ENCODE measurements around the gene SASH1. TPM values are rescaled to one million over a fixed set of nuclear protein-coding genes. Genes with fewer than 3 reads are reported as not detected.

The SASH1 gene
- total RNA-seq, 1 experiment from 2014 or later: 12.3 TPM

- CTCF ChIA-PET: interaction anchor here (0.7 kb wide), 1 partner anchor 8 kb away, joined by 3 read pairs; no protein-coding TSS in a partner anchor
- TF ChIP-seq, protein P1, sequence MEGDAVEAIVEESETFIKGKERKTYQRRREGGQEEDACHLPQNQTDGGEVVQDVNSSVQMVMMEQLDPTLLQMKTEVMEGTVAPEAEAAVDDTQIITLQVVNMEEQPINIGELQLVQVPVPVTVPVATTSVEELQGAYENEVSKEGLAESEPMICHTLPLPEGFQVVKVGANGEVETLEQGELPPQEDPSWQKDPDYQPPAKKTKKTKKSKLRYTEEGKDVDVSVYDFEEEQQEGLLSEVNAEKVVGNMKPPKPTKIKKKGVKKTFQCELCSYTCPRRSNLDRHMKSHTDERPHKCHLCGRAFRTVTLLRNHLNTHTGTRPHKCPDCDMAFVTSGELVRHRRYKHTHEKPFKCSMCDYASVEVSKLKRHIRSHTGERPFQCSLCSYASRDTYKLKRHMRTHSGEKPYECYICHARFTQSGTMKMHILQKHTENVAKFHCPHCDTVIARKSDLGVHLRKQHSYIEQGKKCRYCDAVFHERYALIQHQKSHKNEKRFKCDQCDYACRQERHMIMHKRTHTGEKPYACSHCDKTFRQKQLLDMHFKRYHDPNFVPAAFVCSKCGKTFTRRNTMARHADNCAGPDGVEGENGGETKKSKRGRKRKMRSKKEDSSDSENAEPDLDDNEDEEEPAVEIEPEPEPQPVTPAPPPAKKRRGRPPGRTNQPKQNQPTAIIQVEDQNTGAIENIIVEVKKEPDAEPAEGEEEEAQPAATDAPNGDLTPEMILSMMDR (IDR thresholded peaks at IDR 0.05; ENCODE audit: unreplicated experiment): no peak
Observed at GRCh38 chr6:148459238-148459637, 116.6 kb downstream of the SASH1 start.

DNA sequence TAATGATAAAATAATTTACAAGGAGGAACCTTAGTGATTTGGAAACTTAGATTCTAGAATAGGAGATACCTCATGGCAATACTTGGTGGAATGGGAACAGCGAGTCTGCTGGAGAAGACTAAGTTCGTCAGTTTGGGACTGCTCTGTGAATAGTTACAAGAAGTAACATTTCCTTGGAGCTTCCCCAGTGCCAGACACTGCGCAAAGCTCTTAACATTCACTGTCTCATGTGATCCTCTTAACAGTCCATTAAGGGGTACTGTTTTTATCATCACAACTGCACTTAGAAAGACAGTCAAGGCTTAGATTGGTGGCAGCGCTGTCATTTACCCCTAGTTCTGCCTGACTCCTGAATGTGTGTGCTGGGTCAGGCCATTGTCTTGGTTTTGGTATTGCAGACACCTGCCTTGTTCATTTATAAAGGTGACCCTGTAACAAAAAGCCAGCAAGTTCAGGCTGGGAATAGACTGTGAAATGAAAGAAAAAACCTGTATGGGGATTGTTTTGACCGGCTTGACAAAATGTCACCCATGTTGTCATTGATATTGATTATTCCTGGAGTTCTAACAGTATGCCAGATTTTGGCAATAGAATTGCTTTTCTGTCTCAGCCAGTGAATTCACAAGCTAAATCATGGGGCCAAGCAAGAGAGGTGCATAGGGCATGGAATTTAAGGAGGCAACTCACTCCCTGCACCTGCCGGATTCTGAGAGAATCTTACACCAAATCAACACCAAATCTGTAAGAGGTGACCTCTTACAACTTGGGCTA lies 118.4 kb downstream of the SASH1 start:
- TF ChIP-seq, protein P1 (IDR thresholded peaks at IDR 0.05; ENCODE audit: unreplicated experiment): no peak
- Mint-ChIP-seq H3K4me1 (ENCODE audit: low read depth, unreplicated experiment) (peaks cover 13% of the 10 kb centered on the region), H3K9me3 (ENCODE audit: low read depth, unreplicated experiment) (no peaks in the 10 kb centered on the region), H3K27ac (ENCODE audit: unreplicated experiment) (no peak overlapping the region), H3K27me3 (ENCODE audit: unreplicated experiment) (no peaks in the 10 kb centered on the region), H3K4me3 (ENCODE audit: low read depth, unreplicated experiment) (no peak overlapping the region), H3K36me3 (ENCODE audit: insufficient read depth, unreplicated experiment) (no peaks in the 10 kb centered on the region)
- no peak for DNase-seq
- CTCF ChIA-PET: no interaction called here
- no TSS peak for BruUV-seq (replicated peaks)
- intact Hi-C loops (cut with micrococcal nuclease; ENCODE audit: unreplicated experiment): loop anchor here (5.0 to 10.0 kb wide), 2 partner anchors 119 to 956 kb away; partner anchors contain the start of genes SAMD5 and SASH1

More at GRCh38 chr6:148459238-148459637, 116.6 kb downstream of the SASH1 start:
- BruUV-seq (replicated peaks): no TSS peak
- Mint-ChIP-seq H3K4me3 (ENCODE audit: low read depth, unreplicated experiment) (no peak overlapping the region), H3K27me3 (ENCODE audit: unreplicated experiment) (no peaks in the 10 kb centered on the region), H3K9me3 (ENCODE audit: low read depth, unreplicated experiment) (no peaks in the 10 kb centered on the region), H3K27ac (ENCODE audit: unreplicated experiment) (no peak overlapping the region), H3K36me3 (ENCODE audit: insufficient read depth, unreplicated experiment) (no peaks in the 10 kb centered on the region), H3K4me1 (ENCODE audit: low read depth, unreplicated experiment) (no peaks in the 10 kb centered on the region)
- intact Hi-C loops (cut with micrococcal nuclease; ENCODE audit: unreplicated experiment): no loop called here
- DNase-seq: no peak

GRCh38 chr6:148461986-148462577 lies 119.4 kb downstream of the SASH1 start:
- no peaks in the 10 kb centered on the region for H3K9me3 Mint-ChIP-seq (ENCODE audit: low read depth, unreplicated experiment)
- CTCF ChIA-PET: no interaction called here
- H3K36me3 Mint-ChIP-seq (ENCODE audit: insufficient read depth, unreplicated experiment): no peaks in the 10 kb centered on the region
- no TSS peak for BruUV-seq (replicated peaks)
- H3K4me3 Mint-ChIP-seq (ENCODE audit: low read depth, unreplicated experiment): no peak overlapping the region
- H3K4me1 Mint-ChIP-seq (ENCODE audit: low read depth, unreplicated experiment): peaks cover 23% of the 10 kb centered on the region
- TF ChIP-seq, protein P1 (IDR thresholded peaks at IDR 0.05; ENCODE audit: unreplicated experiment): no peak
- DNase-seq: no peak
- no peaks in the 10 kb centered on the region for H3K27me3 Mint-ChIP-seq (ENCODE audit: unreplicated experiment)
- no peak overlapping the region for H3K27ac Mint-ChIP-seq (ENCODE audit: unreplicated experiment)
- intact Hi-C loops (cut with micrococcal nuclease; ENCODE audit: unreplicated experiment): loop anchor here (5.0 to 10.0 kb wide), 2 partner anchors 120 to 957 kb away; partner anchors contain the start of genes SAMD5 and SASH1

DNA sequence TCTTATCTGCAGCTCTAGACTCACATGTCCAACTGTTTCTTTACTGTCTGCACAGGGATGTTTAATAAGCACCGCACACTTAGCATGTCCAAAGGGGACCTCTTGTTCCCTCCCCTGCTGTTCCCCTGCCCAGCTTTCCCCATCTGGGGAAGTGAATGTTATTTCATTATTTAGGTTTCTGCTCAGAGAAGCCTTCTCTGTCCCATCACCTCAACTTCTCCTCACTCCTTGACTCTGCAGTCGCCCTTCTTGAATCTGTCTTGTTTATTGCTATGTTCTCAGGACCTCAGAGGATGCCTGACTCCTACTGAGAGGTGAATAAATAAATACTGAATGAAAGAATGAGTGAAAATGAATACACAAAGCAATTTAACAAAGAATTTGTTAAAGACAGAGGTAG lies 121.0 kb downstream of the SASH1 start:
- DNase-seq: no peak
- Mint-ChIP-seq H3K27ac (ENCODE audit: unreplicated experiment) (no peak overlapping the region), H3K4me3 (ENCODE audit: low read depth, unreplicated experiment) (no peak overlapping the region), H3K4me1 (ENCODE audit: low read depth, unreplicated experiment) (peaks cover 24% of the 10 kb centered on the region), H3K27me3 (ENCODE audit: unreplicated experiment) (no peaks in the 10 kb centered on the region), H3K9me3 (ENCODE audit: low read depth, unreplicated experiment) (no peaks in the 10 kb centered on the region), H3K36me3 (ENCODE audit: insufficient read depth, unreplicated experiment) (no peaks in the 10 kb centered on the region)
- TF ChIP-seq, protein P1 (IDR thresholded peaks at IDR 0.05; ENCODE audit: unreplicated experiment): no peak
- no TSS peak for BruUV-seq (replicated peaks)
- CTCF ChIA-PET: no interaction called here
- intact Hi-C loops (cut with micrococcal nuclease; ENCODE audit: unreplicated experiment): loop anchor here (1.0 to 10.0 kb wide), 4 partner anchors 121 to 959 kb away; partner anchors contain the start of genes SAMD5 and SASH1

Measured in Calu3 (cell line).